SK-N-SH treated with all-trans-retinoic acid at 6 μM for 48 hours (cell line): Measurements from ENCODE around the gene DNAJC3.

ENCODE experiments used
- ATAC-seq: fragments of 200-7000 bp; cut with Tn5 transposase; 3 replicates; pipeline ENCODE4 v1.9.1; 2020; ENCODE audit warnings: mild to moderate bottlenecking, moderate library complexity
- ARNTL ChIP-seq: fragments of 450-650 bp; formaldehyde crosslinking; IDR thresholded peaks from 2 replicates; pipeline ENCODE4 v1.5.0; 2020; ENCODE audit warnings: low read depth, mild to moderate bottlenecking, moderate library complexity, borderline replicate concordance
- BACH2 ChIP-seq: fragments of 250-450 bp; sonication (Bioruptor Pico); IDR thresholded peaks from 2 replicates; pipeline ENCODE4 v1.9.0; 2021; ENCODE audit warnings: mild to moderate bottlenecking, borderline replicate concordance
- CSDC2 ChIP-seq: fragments of 250-450 bp; sonication (Bioruptor Pico); IDR thresholded peaks from 2 replicates; pipeline ENCODE4 v1.5.0; 2020; ENCODE audit warnings: mild to moderate bottlenecking, moderate library complexity
- CSRNP3 ChIP-seq: fragments of 250-450 bp; sonication (Bioruptor Pico); IDR thresholded peaks from 2 replicates; pipeline ENCODE4 v1.5.1; 2021; ENCODE audit warnings: mild to moderate bottlenecking, moderate library complexity
- ESRRG ChIP-seq: fragments of 250-450 bp; sonication (Bioruptor Pico); IDR thresholded peaks from 2 replicates; pipeline ENCODE4 v1.6.1; 2021; ENCODE audit warnings: mild to moderate bottlenecking
- GLIS3 ChIP-seq: fragments of 250-450 bp; sonication (Bioruptor Pico); IDR thresholded peaks from 2 replicates; pipeline ENCODE4 v1.5.0; 2020; ENCODE audit warnings: mild to moderate bottlenecking, moderate library complexity
- ISL1 ChIP-seq: fragments of 250-450 bp; sonication (Bioruptor Pico); IDR thresholded peaks from 2 replicates; pipeline ENCODE4 v2.1.2; 2022; ENCODE audit warnings: mild to moderate bottlenecking, moderate library complexity
- OSR1 ChIP-seq: fragments of 250-450 bp; sonication (Bioruptor Pico); IDR thresholded peaks from 2 replicates; pipeline ENCODE4 v1.8.0; 2022; ENCODE audit warnings: moderate library complexity, mild to moderate bottlenecking, inconsistent platforms
- PATZ1 ChIP-seq: fragments of 250-450 bp; sonication (Bioruptor Pico); IDR thresholded peaks from 2 replicates; pipeline ENCODE4 v1.8.0; 2020; ENCODE audit warnings: mild to moderate bottlenecking, moderate library complexity, borderline replicate concordance
- POU6F1 ChIP-seq: fragments of 250-450 bp; sonication (Bioruptor Pico); IDR thresholded peaks from 2 replicates; pipeline ENCODE4 v1.8.0; 2021; ENCODE audit warnings: low read depth, mild to moderate bottlenecking, moderate library complexity, borderline replicate concordance
- PPARA ChIP-seq: fragments of 250-450 bp; sonication (Bioruptor Pico); IDR thresholded peaks from 2 replicates; pipeline ENCODE4 v1.5.0; 2020; ENCODE audit warnings: mild to moderate bottlenecking, borderline replicate concordance
- RARB ChIP-seq: fragments of 250-450 bp; sonication (Bioruptor Pico); IDR thresholded peaks from 2 replicates; pipeline ENCODE4 v1.8.0; 2021; ENCODE audit warnings: mild to moderate bottlenecking, moderate library complexity
- SNAI2 ChIP-seq: fragments of 250-450 bp; sonication (Bioruptor Pico); IDR thresholded peaks from 2 replicates; pipeline ENCODE4 v1.5.0; 2020; ENCODE audit warnings: mild to moderate bottlenecking, moderate library complexity
- TCF4 ChIP-seq: fragments of 250-450 bp; sonication (Bioruptor Pico); IDR thresholded peaks from 2 replicates; pipeline ENCODE4 v1.8.0; 2021; ENCODE audit warnings: mild to moderate bottlenecking, moderate library complexity, borderline replicate concordance
- TOX ChIP-seq: fragments of 250-450 bp; sonication (Bioruptor Pico); IDR thresholded peaks from 2 replicates; pipeline ENCODE4 v1.8.0; 2021; ENCODE audit warnings: mild to moderate bottlenecking, moderate library complexity, borderline replicate concordance
- TSHZ2 ChIP-seq: fragments of 250-450 bp; sonication (Bioruptor Pico); IDR thresholded peaks from 2 replicates; pipeline ENCODE4 v1.5.0; 2020; ENCODE audit warnings: mild to moderate bottlenecking, moderate library complexity
- ZC3H10 ChIP-seq: fragments of 250-450 bp; sonication (Bioruptor Pico); IDR thresholded peaks from 2 replicates; pipeline ENCODE4 v1.5.1; 2021; ENCODE audit warnings: mild to moderate bottlenecking, moderate library complexity
- ZFP30 ChIP-seq: fragments of 450-650 bp; formaldehyde crosslinking; IDR thresholded peaks from 2 replicates; pipeline ENCODE4 v1.5.0; 2022; ENCODE audit warnings: mild to moderate bottlenecking, moderate library complexity
- ZNF70 ChIP-seq: fragments of 450-650 bp; formaldehyde crosslinking; IDR thresholded peaks from 2 replicates; pipeline ENCODE4 v1.5.0; 2020; ENCODE audit warnings: mild to moderate bottlenecking, moderate library complexity
- ZNF8 ChIP-seq: fragments of 450-650 bp; formaldehyde crosslinking; IDR thresholded peaks from 2 replicates; pipeline ENCODE4 v1.5.0; 2020; ENCODE audit warnings: mild to moderate bottlenecking, moderate library complexity

Gene DNAJC3

GRCh38 chr13:95743192-95743591, 66.3 kb downstream of the DNAJC3 start (continued):
- TF ChIP-seq CSRNP3 (CRISPR knock-in tag) = no peak
- TF ChIP-seq TOX = no peak
- no peak for TF ChIP-seq OSR1 (CRISPR knock-in tag)
- no peak for TF ChIP-seq CSDC2 (CRISPR knock-in tag)
- TF ChIP-seq BACH2 = no peak
- no peak for TF ChIP-seq SNAI2 (CRISPR knock-in tag)
- TF ChIP-seq GLIS3 (CRISPR knock-in tag) = no peak
- TF ChIP-seq ZC3H10 (CRISPR knock-in tag) = no peak

GRCh38 chr13:95745289-95745688, 68.3 kb downstream of the DNAJC3 start:
- TF ChIP-seq ZNF70 (CRISPR knock-in tag) = no peak
- no peak for TF ChIP-seq POU6F1 (CRISPR knock-in tag)
- TF ChIP-seq ARNTL = no peak
- TF ChIP-seq TCF4 (CRISPR knock-in tag) = no peak
- TF ChIP-seq TSHZ2 (CRISPR knock-in tag) = no peak
- no peak for TF ChIP-seq ZFP30 (CRISPR knock-in tag)
- TF ChIP-seq CSDC2 (CRISPR knock-in tag) = no peak
- TF ChIP-seq GLIS3 (CRISPR knock-in tag) = no peak
- TF ChIP-seq TOX = no peak
- no peak for TF ChIP-seq ISL1 (CRISPR knock-in tag)
- no peak for TF ChIP-seq CSRNP3 (CRISPR knock-in tag)
- no peak for TF ChIP-seq BACH2
- TF ChIP-seq PPARA (CRISPR knock-in tag) = no peak
- no peak for TF ChIP-seq ESRRG (CRISPR knock-in tag)
- ATAC-seq = no peak

- TF ChIP-seq GLIS3 (CRISPR knock-in tag) (no peak), TCF4 (CRISPR knock-in tag) (no peak), ZFP30 (CRISPR knock-in tag) (no peak), PATZ1 (CRISPR knock-in tag) (no peak), SNAI2 (CRISPR knock-in tag) (no peak), RARB (CRISPR knock-in tag) (no peak), ZNF8 (CRISPR knock-in tag) (no peak), POU6F1 (CRISPR knock-in tag) (no peak), ARNTL (no peak)
- ATAC-seq = peak; percentile 51; the same call in 2 of the 3 replicates
These were observed 68.8 kb downstream of the DNAJC3 start for GRCh38 chr13:95745752-95746151.
